ENCODE results near the gene SCYGR8.
"Not testable (repeated sequence)": the region's sequence is repeated elsewhere in the genome, so short reads cannot be mapped to it uniquely, and the experiment has no call there.

Gene SCYGR8

DNA sequence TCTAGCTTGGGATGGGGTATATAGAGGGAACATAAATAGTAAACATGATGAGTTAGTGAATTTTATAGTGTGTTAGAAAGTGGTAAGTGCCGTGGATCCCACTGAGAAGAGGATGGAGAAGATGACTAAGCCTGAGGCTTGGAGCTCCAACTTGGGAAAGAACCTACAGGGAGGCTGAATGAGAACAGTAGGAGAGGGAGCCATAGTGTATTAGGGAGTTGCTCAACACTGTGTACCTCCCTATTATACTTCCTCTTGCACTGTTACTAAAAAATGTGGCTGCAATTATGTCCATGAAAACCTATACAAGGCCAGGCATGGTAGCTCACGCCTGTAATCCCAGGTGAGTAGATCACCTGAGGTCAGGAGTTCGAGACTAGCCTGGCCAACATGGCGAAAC is 25.0 kb upstream of the SCYGR8 start:
- POLR2A ChIA-PET, result no interaction called here
- CTCF ChIA-PET, result no interaction called here
- DNase-seq (ENCODE audit: low read depth, low spot score), result no peak
- TF ChIP-seq, protein P1, sequence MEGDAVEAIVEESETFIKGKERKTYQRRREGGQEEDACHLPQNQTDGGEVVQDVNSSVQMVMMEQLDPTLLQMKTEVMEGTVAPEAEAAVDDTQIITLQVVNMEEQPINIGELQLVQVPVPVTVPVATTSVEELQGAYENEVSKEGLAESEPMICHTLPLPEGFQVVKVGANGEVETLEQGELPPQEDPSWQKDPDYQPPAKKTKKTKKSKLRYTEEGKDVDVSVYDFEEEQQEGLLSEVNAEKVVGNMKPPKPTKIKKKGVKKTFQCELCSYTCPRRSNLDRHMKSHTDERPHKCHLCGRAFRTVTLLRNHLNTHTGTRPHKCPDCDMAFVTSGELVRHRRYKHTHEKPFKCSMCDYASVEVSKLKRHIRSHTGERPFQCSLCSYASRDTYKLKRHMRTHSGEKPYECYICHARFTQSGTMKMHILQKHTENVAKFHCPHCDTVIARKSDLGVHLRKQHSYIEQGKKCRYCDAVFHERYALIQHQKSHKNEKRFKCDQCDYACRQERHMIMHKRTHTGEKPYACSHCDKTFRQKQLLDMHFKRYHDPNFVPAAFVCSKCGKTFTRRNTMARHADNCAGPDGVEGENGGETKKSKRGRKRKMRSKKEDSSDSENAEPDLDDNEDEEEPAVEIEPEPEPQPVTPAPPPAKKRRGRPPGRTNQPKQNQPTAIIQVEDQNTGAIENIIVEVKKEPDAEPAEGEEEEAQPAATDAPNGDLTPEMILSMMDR (IDR thresholded peaks at IDR 0.05; ENCODE audit: insufficient read depth, low read length, missing control alignments), result no peak
- no peak overlapping the region for H3K4me3 ChIP-seq (ENCODE audit: low read depth, low read length)

DNA sequence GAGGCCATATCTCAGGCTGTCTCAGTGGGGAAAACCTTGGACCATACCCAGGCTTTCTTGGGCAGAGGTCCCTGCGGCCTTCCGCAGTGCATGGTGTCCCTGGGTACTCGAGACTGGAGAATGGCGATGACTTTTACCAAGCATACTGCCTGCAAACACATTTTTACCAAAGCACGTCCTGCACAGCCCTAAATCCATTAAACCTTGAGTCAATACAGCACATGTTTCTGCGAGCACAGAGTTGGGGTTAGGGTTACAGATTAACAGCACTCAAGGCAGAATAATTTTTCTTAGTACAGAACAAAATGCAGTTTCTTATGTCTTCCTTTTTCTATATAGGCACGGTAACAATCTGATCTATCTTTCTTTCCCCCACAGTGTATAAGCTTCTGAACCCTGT is 22.9 kb upstream of the SCYGR8 start:
- DNase-seq (ENCODE audit: low read depth, low spot score); H3K4me3 ChIP-seq (ENCODE audit: low read depth, low read length); POLR2A ChIA-PET; CTCF ChIA-PET: not testable (repeated sequence)

DNA sequence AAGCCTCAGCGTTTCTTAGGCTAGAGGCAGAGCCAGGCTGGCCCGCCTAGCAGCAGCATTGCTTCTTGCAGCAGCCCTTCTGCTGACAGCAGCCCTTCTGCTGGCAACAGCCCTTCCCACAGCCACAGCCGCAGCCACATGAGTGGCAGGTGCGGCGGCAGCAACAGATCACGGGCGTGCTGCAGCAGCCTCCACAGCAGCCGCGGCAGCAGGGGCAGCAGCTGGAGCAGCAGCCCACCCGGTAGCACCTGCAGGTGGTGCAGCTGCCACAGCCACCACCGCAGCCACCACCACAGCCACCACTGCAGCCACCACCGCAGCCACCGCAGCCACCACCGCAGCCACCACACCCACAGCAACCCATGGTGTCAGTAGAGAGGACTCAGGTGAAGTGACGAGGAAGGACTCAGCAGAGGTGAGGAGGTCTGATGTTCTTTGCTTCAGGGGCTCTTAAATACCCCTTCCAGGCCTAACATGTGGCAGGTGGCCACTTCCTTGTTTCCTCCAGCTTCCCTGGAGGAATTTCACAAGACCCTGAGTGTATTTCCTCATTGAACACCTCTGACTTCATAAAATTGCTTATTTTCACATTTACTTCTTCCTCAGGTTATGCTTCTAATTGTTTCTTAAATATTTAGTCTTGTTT is 21.2 kb upstream of the SCYGR8 start, which contains the start of gene SCYGR6:
TSS of gene SCYGR6 (minus strand) at position 364 of the 646 bp plus-strand sequence. CDS start at position 364, 0 bp downstream.
- no peak for DNase-seq (ENCODE audit: low read depth, low spot score)
- ChIA-PET CTCF (no interaction called here), POLR2A (no interaction called here)
- TF ChIP-seq, protein P1 (IDR thresholded peaks at IDR 0.05; ENCODE audit: insufficient read depth, low read length, missing control alignments), result no peak
- H3K4me3 ChIP-seq (ENCODE audit: low read depth, low read length), result no peak within 1 kb of the TSS

DNA sequence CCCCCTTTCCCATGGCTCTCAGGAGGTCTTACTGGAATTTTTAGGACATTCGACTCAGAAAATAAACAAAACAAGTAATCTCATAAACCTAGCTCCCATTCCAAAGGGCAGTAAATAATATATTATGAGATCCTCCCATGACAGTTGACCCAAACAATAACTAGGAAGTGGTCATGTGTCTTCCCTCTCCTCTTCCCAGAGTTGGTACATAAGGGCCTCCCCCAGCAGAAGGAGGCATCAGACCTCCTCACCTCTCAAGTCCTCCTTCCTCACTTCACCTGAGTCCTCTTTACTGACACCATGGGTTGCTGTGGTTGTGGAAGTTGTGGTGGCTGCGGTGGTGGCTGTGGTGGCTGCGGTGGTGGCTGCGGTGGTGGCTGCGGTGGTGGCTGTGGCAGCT is 17.7 kb upstream of the SCYGR8 start, which contains the start of gene SCYGR7:
TSS of gene SCYGR7 (plus strand) at position 301 of the 400 bp plus-strand sequence. CDS start at position 301, 0 bp downstream.
- CTCF ChIA-PET, result interaction anchor here (1.1 kb wide), 1 partner anchor 38 kb away, joined by 3 read pairs; no protein-coding TSS in a partner anchor

DNA sequence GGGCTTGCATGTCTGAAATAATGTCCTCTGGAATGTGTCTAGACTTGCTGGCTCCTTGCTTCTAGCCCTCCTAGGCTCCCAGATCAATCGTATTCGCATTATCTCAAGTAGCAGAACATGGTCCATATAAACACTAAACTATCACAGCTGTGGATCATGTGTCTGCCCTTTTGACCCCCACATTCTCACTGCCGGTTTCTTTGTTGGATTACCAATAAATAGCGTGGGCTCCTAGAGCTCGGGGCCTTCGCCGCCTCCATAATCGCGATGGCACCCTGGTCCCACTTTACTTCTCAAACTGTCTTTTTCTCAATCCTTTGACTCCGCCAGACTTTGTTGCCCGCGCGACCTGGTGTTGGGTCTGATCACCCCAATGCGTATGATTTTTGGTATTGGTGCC is 6.3 kb upstream of the SCYGR8 start:
- DNase-seq (ENCODE audit: low read depth, low spot score), result no peak
- ChIA-PET POLR2A (no interaction called here), CTCF (interaction anchor here (1.5 kb wide), 1 partner anchor 14 kb away, joined by 3 read pairs; no protein-coding TSS in a partner anchor)
- no peak overlapping the region for H3K4me3 ChIP-seq (ENCODE audit: low read depth, low read length)
- TF ChIP-seq, protein P1 (IDR thresholded peaks at IDR 0.05; ENCODE audit: insufficient read depth, low read length, missing control alignments), result no peak

More for the DNA sequence above, 17.7 kb upstream of the SCYGR8 start, which contains the start of gene SCYGR7:
- DNase-seq (ENCODE audit: low read depth, low spot score), result no peak
- POLR2A ChIA-PET, result no interaction called here
- H3K4me3 ChIP-seq (ENCODE audit: low read depth, low read length), result no peak within 1 kb of the TSS
- TF ChIP-seq, protein P1 (IDR thresholded peaks at IDR 0.05; ENCODE audit: insufficient read depth, low read length, missing control alignments), result no peak

DNA sequence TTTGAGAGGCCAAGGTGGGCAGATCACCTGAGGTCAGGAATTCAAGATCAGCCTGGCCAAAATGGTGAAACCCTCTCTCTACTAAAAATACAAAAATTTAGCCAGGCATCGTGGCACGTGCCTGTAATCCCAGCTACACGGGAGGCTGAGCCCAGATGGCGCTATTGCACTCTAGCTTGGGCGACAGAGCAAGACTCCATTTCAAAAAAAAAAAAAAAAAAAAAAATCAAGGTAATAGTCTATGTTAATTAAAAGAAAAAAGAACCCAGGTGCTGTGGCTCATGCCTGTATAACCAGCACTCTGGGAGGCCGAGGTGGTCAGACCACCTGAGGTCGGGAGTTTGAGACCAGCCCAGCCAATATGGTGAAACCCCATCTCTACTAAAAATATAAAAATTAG is 5.0 kb upstream of the SCYGR8 start:
- CTCF ChIA-PET; POLR2A ChIA-PET; DNase-seq (ENCODE audit: low read depth, low spot score); H3K4me3 ChIP-seq (ENCODE audit: low read depth, low read length): not testable (repeated sequence)

DNA sequence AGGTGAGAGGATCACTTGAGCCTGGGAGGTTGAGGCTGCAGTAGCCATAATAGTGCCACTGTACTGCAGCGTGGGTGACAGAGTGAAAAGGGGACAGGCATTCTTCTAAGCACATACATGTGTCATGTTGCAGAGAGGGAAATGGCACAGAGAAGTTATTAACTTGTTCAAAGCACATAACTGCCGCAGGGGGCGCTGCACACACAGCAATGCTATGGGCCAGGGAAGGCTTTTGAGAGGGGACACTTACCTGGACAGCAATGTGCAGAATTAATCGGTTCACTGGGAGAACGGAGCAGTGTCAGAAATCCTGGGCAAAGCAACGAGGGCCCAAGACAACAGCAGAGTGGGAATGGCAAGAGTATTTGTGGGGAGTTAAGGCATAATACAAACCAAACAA is 2.4 kb downstream of the SCYGR8 start:
- DNase-seq (ENCODE audit: low read depth, low spot score), result no peak
- TF ChIP-seq, protein P1 (IDR thresholded peaks at IDR 0.05; ENCODE audit: insufficient read depth, low read length, missing control alignments), result peak; percentile 11
- no peak overlapping the region for H3K4me3 ChIP-seq (ENCODE audit: low read depth, low read length)
- POLR2A ChIA-PET, result no interaction called here
- CTCF ChIA-PET, result no interaction called here

DNA sequence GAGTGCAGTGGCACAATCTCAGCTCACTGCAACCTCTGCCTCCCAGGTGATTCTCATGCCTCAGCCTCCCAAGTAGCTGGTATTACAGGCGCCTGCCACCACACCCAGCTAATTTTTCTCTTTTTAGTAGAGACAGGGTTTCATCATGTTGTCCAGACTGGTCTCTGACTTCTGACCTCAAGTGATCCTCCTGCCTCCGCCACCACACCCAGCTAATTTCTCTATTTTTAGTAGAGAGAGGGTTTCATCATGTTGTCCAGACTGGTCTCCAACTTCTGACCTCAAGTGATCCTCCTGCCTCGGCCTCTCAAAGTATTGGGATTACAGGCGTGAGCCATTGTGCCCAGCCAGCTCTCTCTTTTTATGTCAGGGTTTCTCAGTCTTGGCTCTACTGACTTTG is 10.6 kb downstream of the SCYGR8 start:
- CTCF ChIA-PET, result interaction anchor here (1.7 to 1.9 kb wide), 2 partner anchors 9 to 17 kb away, joined by 9 read pairs; no protein-coding TSS in a partner anchor
- DNase-seq (ENCODE audit: low read depth, low spot score); H3K4me3 ChIP-seq (ENCODE audit: low read depth, low read length); POLR2A ChIA-PET: not testable (repeated sequence)
